ENCODE results near the gene TROAP.
"Not testable (repeated sequence)": the region's sequence is repeated elsewhere in the genome, so short reads cannot be mapped to it uniquely, and the experiment has no call there.

The TROAP gene

GRCh38 chr12:49369411-49370145, 46.5 kb downstream of the TROAP start:
- no peak for DNase-seq

GRCh38 chr12:49370539-49370938, 47.5 kb downstream of the TROAP start:
- DNase-seq = no peak

- DNase-seq = no peak
Observed at GRCh38 chr12:49375406-49375805, 52.4 kb downstream of the TROAP start.

- DNase-seq = no peak
Observed at GRCh38 chr12:49377386-49377785, 54.3 kb downstream of the TROAP start.

- not testable (repeated sequence) for DNase-seq
Observed at GRCh38 chr12:49380184-49380583, 57.1 kb downstream of the TROAP start.
